Stimulated activated CD8-positive, alpha-beta memory T cell treated with anti-CD3 and anti-CD28 coated beads, Interleukin-15, amount 100 ng/mL, for 48 hours (primary cell): ENCODE measurements around the gene TNFRSF19.

Experiments used
- DNase-seq, 2 donors: peaks; one replicate each; pipeline ENCODE4 v3.0.0-alpha.2; 2020; ENCODE audit warnings: low read depth in 2 of 2

The TNFRSF19 gene

GRCh38 chr13:23683084-23683483 is 112.9 kb downstream of the TNFRSF19 start:
- no peak for DNase-seq

DNA sequence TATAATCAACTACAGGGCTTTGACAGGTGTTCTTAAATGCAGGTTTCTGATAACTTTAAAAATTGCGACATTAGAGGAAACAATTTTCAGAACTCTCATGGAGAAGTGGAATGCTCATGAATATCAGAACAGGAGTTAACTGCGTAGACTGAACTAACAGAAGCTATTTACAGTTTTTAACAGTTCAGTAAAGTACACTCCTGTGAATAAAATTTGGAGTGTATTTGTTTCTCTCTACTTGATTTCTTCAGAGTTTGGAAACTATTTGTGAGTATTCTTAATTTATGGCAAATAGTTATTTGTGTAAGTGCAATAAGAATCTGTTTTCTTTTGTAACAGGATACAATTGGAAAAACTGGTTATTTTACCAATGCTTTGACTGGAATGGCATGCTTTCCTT is 114.4 kb downstream of the TNFRSF19 start:
- DNase-seq, result no peak

DNA sequence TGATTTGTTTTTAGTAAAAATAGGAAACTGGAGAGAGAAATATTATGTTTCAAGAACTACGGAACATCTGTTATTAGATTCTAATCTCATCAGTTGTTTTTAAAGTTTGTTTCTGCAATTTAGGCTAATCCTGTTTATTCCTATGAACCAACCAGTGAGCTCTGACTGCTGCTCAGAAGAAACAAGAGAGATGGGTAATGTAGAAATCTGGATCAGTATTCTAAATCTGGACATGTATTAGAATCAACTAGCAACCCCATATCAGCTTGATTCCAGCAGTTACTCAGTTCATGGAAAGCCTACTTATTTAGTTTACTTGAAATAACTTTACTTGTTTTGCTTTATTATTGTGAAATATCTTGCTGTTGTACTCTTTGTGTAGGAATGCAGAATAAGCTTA is 115.2 kb downstream of the TNFRSF19 start:
- DNase-seq, result no peak

GRCh38 chr13:23686948-23687347 is 116.7 kb downstream of the TNFRSF19 start:
- no peak for DNase-seq

DNA sequence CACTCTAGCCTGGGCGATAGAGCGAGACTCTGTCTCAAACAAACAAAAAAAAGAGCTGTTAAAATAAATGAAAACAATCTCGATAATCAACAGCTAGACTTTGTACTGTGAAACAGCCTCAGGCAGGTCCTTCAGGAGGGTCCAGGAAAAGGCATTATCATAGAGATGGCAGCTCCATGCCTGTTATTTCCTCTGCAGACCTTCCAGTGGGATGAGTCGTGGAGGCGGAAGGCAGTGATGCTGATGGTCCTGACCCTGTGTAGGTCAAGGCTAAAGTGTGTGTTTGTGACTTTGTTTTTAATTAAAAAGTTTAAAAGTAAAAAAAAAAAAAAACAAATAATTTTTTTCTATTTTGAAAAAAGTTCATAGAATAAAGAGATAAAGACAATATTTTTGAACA is 117.4 kb downstream of the TNFRSF19 start:
- no peak for DNase-seq

DNA sequence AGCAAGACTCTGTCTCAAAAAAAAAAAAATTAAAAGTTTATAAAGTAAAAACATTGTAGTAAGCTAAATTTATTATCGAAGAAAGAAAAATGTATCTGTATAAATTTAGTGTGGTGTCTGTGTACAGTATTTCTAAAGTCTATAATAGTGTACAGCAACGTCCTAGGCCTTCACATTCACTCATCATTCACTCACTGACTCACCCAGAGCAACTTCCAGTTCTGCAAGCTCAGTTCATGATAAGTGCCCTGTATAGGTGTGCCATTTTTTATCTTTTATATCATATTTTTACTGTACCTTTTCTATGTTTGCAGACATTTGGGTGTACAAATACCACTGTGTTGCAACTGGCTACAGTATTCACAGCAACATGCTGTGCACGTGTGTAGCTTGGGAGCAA is 118.1 kb downstream of the TNFRSF19 start:
- DNase-seq, result no peak

DNA sequence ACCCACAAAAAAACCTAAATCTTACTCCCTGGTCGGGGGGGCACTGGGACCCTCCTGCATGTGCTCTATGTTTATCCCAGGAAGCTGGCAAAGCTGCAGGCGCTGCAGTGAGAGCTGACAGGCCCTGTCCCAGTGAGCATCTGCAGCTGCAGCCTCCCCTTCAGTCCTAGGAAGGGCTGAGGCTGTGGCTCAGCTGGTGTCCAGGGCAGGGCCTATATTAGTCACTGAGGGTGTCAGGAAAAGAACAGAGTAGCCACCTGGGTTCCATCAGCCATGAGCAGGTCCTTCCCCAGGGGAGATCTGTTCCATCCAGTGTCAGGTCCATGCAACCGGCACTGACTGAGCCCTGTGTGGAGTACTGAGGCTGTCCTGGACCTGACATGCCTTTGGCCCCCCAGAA is 120.5 kb downstream of the TNFRSF19 start:
- DNase-seq, result no peak

GRCh38 chr13:23692816-23693215 is 122.6 kb downstream of the TNFRSF19 start:
- DNase-seq, result no peak

GRCh38 chr13:23695196-23695595 is 125.0 kb downstream of the TNFRSF19 start:
- no peak for DNase-seq

DNA sequence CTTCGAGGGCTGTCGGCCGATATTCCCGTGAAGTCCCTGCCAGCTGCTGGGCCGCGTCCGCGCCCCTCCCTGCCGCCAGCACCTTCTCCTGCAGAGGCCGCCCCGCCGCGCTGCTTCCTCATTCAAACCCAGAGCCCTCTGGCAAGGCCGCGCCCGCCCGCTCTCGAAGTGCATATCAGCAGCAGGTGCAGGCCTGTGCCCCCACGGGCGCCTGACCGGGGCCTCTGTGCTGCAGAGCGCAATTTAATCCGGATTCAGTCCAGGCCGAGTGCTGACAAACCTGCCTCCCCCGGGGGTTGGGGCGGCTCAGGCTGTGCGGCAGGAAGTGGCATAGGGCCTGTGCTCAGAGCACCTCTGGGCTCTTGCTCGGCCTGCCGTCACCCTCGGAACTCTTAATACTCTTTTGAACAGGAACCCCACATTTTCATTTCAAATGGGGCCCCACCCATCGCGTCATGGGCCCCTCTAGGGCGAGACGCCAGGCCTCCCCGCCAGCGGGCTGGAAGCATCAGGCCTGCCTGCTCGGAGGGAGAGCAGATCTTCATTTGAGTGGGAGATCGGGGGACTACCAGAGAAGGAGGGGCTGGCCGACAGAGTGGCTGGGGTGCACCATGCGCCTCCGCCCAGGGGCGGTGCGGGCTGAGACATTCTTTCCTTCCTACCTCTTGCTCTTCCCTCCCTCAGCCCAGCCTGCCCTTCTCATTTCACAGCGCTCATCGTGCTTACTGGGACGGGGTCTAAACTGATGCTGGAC is 125.7 kb downstream of the TNFRSF19 start:
- DNase-seq, result peak; percentile 30 to 37

- DNase-seq, result no peak
These were observed 126.4 kb downstream of the TNFRSF19 start for GRCh38 chr13:23696610-23697009.

GRCh38 chr13:23697772-23698313 is 127.6 kb downstream of the TNFRSF19 start:
- DNase-seq, result no peak

- DNase-seq, result no peak
These were observed 129.1 kb downstream of the TNFRSF19 start for GRCh38 chr13:23699271-23699670.

DNA sequence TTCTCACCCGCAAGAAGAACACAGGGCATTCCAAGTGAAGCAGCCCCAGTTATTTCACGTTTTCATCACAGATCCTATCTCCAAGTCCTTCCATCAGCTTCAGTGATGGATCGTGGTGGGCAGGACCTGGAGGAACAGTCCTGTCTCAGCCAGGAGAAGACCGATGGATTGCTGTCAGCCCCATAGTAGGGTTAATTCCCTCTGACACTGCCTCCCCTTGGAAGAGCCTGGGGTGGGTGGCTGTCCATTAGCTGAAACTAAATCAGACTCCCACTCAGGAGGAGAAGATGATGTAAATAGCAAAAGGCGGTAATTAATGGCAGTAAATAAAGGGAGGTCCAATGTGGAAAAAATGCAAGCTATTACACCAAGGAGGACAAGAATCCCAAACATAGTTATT is 131.0 kb downstream of the TNFRSF19 start:
- no peak for DNase-seq

DNA sequence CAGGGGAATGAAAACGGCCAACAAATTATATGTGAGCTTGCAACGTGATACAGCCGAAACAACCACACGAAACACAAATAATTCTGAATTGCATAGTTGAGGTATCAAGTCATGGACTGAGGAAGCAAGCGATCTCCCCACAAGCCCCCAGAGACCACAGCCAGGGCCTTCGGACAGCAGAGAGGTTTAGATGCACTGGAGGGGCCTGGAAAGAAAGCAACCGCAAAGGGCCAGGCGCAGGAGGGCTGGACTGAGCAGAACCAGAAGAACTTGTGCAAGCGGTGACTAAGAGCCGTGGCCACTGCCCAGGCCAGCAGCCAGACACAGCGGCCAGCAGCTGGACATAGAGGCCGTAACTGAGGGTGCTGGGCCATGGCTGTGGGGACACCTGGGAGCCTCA is 131.4 kb downstream of the TNFRSF19 start:
- no peak for DNase-seq

DNA sequence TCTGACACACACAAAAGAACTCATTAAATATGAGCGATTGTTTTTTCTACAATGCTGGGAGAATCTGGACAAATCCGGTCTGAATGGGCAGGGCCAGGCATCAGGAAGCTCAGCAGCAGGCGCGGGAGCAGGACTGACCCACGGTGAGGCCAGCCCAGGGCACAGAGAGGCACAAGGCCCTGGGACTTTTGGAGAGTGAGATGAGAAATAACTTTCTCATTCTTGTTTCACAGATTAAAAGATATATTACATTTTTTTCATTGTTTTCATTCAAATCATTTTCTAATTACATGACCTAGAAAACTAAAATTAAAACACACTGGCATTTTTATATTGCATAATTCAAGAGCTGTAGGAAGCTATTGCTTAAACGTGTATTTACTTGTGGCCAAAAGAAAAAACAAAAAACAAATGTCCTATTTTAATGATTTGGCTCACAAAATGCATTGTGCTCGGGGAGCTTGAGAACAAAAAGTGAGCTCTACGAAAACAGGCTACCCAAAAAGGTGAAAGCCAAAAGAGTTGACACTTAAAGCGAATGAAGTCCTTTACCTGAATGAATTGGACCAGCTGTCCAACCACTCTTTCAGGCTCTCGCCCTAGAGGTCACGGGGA is 133.1 kb downstream of the TNFRSF19 start:
- DNase-seq, result no peak

DNA sequence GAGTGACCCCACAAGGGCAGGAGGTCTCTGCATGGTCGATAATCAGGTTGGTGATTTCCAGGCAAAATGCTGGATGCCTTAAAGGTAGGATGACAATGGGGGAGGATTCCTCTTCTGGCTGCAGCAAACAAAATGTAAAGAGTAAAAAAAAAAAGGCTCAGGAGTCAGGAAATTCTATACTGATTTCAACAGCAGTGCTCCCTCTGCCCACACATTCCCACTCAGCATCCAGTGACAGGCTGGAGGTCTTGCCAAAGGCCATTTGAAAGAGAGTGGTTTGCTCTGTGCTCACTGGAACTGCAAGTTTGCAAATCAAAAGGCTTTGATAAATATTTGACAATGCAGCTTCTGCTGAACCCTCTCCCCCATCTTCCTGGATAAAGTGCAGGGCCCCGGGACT is 135.4 kb downstream of the TNFRSF19 start:
- DNase-seq, result no peak

- DNase-seq, result no peak
These were observed 137.5 kb downstream of the TNFRSF19 start for GRCh38 chr13:23707674-23708073.

GRCh38 chr13:23709536-23709935 is 139.3 kb downstream of the TNFRSF19 start:
- no peak for DNase-seq

DNA sequence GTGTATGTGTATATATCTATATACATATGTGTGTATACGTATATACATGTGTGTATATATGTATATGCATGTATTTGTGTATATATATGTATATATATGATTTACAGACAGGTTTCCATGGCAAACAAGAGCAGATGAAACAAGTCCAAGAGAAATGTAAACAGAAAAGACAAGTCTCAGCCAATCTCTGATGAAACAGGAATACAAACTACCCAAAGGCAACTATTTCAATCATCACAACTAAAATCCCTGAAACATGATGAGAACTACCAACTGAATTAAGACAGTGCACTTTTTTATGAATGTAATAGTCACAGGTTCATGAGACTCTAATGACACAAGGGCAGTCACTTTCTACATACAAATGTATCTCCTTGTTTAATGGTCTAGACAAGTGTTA is 140.2 kb downstream of the TNFRSF19 start:
- DNase-seq, result no peak

GRCh38 chr13:23711355-23711754 is 141.1 kb downstream of the TNFRSF19 start:
- no peak for DNase-seq

DNA sequence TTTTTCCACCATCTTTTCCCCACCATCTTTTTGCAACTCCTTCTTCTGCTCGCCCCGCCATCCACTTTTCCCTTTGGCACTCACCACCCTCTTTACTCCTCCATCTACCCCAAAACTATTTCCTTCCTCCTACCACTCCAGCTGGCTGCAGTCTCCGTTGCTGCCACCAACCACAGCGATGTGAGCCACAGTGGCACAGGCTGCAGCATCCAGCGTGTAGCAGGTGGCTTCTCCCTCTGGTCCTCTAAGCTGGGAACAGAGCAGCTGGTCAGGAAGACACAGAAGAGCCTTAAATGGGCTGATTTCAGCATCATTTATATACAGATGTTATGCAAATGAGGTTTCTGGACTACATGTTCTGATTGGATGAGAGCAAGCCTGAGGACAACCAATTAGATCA is 144.5 kb downstream of the TNFRSF19 start:
- no peak for DNase-seq

DNA sequence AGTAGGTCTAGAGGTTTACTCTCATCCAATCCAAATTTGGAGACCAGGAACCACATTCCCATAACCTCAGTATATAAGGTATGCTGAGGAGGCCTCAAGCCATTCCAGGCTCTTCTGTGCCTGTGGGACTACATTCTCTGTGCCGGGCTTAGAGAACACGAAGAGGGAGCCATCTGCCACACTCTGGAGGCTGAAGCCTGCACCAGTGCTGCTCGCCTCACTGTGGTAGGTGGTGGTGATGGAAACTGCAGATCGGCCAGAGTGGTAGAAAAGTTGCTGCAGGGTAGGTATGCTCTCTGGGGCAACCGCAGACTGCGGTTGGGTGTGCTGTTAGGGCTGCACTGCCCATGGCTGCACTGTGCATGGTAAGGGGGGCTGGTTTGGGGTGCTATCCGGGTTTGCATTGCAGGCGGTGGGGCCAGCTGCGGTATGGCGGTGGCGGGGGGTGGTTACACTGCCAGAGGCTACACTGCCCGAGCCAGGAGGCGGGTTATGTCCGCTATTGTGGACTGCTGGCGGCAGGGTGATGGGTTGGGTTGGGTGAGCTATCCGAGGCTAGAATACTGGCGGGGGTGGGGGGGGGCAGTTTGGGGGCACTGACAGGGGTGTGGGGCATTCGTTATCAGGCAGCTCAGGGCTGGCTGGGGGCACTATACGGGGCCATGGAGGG is 145.0 kb downstream of the TNFRSF19 start:
- DNase-seq, result no peak
